Mesothelial cell of epicardium (in vitro differentiated cells): ENCODE measurements around the gene THSD4. TPM values are rescaled to one million over a fixed set of nuclear protein-coding genes. Genes with fewer than 3 reads are reported as not detected.

Source experiments
- DNase-seq, 2 experiments: peaks; one replicate each; pipeline ENCODE4 v3.0.0; 2021; ENCODE audit warnings: low spot score in 2 of 2; ENCODE audit not compliant: unreplicated experiment in 2 of 2
- H3K27ac Mint-ChIP-seq: 2 replicates; pipeline ENCODE4 v1.8.0; 2021; ENCODE audit warnings: mixed read lengths
- H3K27me3 Mint-ChIP-seq: 2 replicates; pipeline ENCODE4 v1.8.0; 2021; ENCODE audit warnings: low read depth, mixed read lengths
- H3K36me3 Mint-ChIP-seq: 2 replicates; pipeline ENCODE4 v1.8.0; 2021; ENCODE audit warnings: mixed read lengths
- H3K4me1 Mint-ChIP-seq: 2 replicates; pipeline ENCODE4 v1.8.0; 2021; ENCODE audit warnings: mixed read lengths
- H3K4me3 Mint-ChIP-seq: 2 replicates; pipeline ENCODE4 v1.8.0; 2021; ENCODE audit warnings: mild to moderate bottlenecking, moderate library complexity, mixed read lengths
- H3K9me3 Mint-ChIP-seq: 2 replicates; pipeline ENCODE4 v1.8.0; 2021; ENCODE audit warnings: mixed read lengths
- CTCF ChIP-seq: fragments of 200-600 bp; sonication (generic); IDR thresholded peaks from one replicate; pipeline ENCODE4 v1.5.0; 2021; ENCODE audit warnings: antibody characterized with exemption; ENCODE audit not compliant: unreplicated experiment
- total RNA-seq: library from RNA; stranded (reverse); gene quantifications from 3 replicates; pipeline ENCODE4 v1.2.1, GENCODE V29; 2021

Gene THSD4
- total RNA-seq, 1 donor from 2014 or later, result 93.9 TPM

GRCh38 chr15:71699977-71700376 lies 584.7 kb downstream of the THSD4 start:
- Mint-ChIP-seq H3K27ac (no peak overlapping the region), H3K27me3 (no peaks in the 10 kb centered on the region), H3K4me3 (no peak overlapping the region), H3K36me3 (peaks cover 13% of the 10 kb centered on the region), H3K4me1 (peaks cover 22% of the 10 kb centered on the region), H3K9me3 (peaks cover 13% of the 10 kb centered on the region)
- TF ChIP-seq CTCF, result no peak
- DNase-seq, result no peak

GRCh38 chr15:71701808-71702207 lies 586.5 kb downstream of the THSD4 start:
- Mint-ChIP-seq H3K27ac (peak overlapping the region; percentile 52), H3K9me3 (peaks cover 6% of the 10 kb centered on the region), H3K4me3 (no peak overlapping the region), H3K36me3 (peaks cover 5% of the 10 kb centered on the region), H3K27me3 (no peaks in the 10 kb centered on the region), H3K4me1 (peaks cover 33% of the 10 kb centered on the region)
- no peak for DNase-seq
- no peak for TF ChIP-seq CTCF

GRCh38 chr15:71702496-71702895 lies 587.2 kb downstream of the THSD4 start:
- Mint-ChIP-seq H3K27me3 (no peaks in the 10 kb centered on the region), H3K4me3 (no peak overlapping the region), H3K4me1 (peaks cover 34% of the 10 kb centered on the region), H3K9me3 (peaks cover 6% of the 10 kb centered on the region), H3K36me3 (peaks cover 5% of the 10 kb centered on the region), H3K27ac (no peak overlapping the region)
- no peak for TF ChIP-seq CTCF
- no peak for DNase-seq

- Mint-ChIP-seq H3K27me3 (no peaks in the 10 kb centered on the region), H3K4me1 (peaks cover 45% of the 10 kb centered on the region)
- no peak for DNase-seq
Measured at GRCh38 chr15:71705151-71705550, 589.9 kb downstream of the THSD4 start.

GRCh38 chr15:71706461-71707229 lies 591.4 kb downstream of the THSD4 start:
- Mint-ChIP-seq H3K36me3 (peaks cover 3% of the 10 kb centered on the region), H3K27ac (peak overlapping the region; percentile 84), H3K27me3 (no peaks in the 10 kb centered on the region), H3K4me1 (peaks cover 46% of the 10 kb centered on the region), H3K9me3 (peaks cover 3% of the 10 kb centered on the region), H3K4me3 (no peak overlapping the region)
- no peak for TF ChIP-seq CTCF
- no peak for DNase-seq

More at GRCh38 chr15:71705151-71705550, 589.9 kb downstream of the THSD4 start:
- Mint-ChIP-seq H3K9me3 (no peaks in the 10 kb centered on the region), H3K4me3 (no peak overlapping the region), H3K27ac (no peak overlapping the region), H3K36me3 (peaks cover 3% of the 10 kb centered on the region)
- TF ChIP-seq CTCF, result no peak
